Peyer's patch (tissue), 4 donors: ENCODE measurements around the gene HSD17B1.

Experiments used
- CTCF ChIP-seq, 6 experiments: fragments of 450-650 bp in 4 of 6; fragments of 200-600 bp in 2 of 6; sonication (generic) in 1 of 6; IDR thresholded peaks; one replicate each; pipeline ENCODE4 v1.5.1; 2017 to 2019; ENCODE audit warnings: antibody characterized with exemption in 6 of 6, mild to moderate bottlenecking in 3 of 6, moderate library complexity in 1 of 6
- POLR2A ChIP-seq, 2 donors: fragments of 450-650 bp; IDR thresholded peaks; one replicate each; pipeline ENCODE4 v1.5.1; 2017; ENCODE audit warnings: antibody characterized with exemption in 2 of 2, mild to moderate bottlenecking in 2 of 2, moderate library complexity in 2 of 2

GRCh38 chr17:42522798-42523278, 29.9 kb upstream of the HSD17B1 start:
- TF ChIP-seq POLR2A (IDR thresholded peaks at IDR 0.05) (no peak), CTCF (IDR thresholded peaks at IDR 0.05) (no peak)
